ENCODE measurements around the gene CCL1.

DNA sequence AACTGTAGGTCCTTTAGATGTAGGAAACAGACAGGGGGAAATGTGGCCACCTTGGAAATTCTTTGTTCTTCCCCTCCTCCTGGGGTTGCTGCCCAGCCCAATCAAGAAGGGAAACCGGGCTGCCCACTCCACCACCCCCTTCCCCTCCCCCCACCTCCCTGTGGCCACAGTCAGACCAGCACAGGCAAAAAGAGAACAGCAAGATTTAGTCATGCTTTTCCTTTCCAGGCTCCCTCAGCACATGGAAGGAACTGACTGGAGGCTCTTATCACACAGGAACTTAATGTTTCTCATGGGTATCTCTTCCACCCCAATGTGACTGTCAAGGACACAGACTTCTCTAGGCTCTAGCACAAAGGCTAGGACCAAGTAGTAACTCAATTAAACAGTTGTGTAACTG lies 3.0 kb upstream of the CCL1 start:
- TF ChIP-seq EZH2 (IDR thresholded peaks at IDR 0.05; ENCODE audit: insufficient read depth, poor library complexity, severe bottlenecking) (no peak), EZH2phosphoT487 (IDR thresholded peaks at IDR 0.05; ENCODE audit: insufficient read depth, low read depth) (no peak)

Data from GM23248 (cell line).